CD4-positive, alpha-beta T cell treated with Interleukin-10 for 1 hour (primary cell): Measurements from ENCODE around the gene SNX30.
A peak's percentile ranks its signal among the peaks of the same experiment; 100 is the strongest.

Experiments used
- DNase-seq: peaks from one replicate; pipeline ENCODE4 v3.0.0-alpha.2; 2020

Gene SNX30

DNA sequence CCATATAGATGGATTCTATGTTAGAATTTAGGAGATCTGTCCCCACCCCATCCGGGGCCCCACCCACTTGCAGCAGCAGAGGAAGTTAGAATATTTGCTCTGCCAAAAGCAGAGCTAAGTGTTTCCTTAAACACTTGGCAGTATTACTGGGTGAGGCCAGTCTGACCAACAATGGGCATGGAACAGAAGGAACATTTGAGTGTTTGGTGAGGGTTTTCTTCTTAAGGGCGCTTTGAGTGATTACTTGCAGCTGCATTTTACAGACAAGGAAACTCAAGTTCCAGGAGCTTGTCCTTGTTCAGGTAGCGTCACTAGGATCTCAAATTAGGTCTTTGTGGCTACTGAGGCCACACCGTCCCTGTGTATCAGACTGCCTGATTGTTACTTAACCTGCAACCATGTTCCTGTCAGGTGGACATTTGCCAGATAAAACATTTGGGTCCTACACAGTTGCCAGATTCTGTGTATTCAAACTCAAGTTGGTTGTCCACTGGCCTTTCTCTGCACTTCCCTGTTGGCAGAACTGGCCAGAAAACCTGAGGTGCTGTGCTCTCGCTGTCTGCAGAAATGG lies 80.8 kb downstream of the SNX30 start:
- DNase-seq: no peak

GRCh38 chr9:112831969-112832368 lies 81.4 kb downstream of the SNX30 start:
- no peak for DNase-seq

- no peak for DNase-seq
These were observed 82.5 kb downstream of the SNX30 start for GRCh38 chr9:112833081-112833480.

GRCh38 chr9:112836394-112836793 lies 85.8 kb downstream of the SNX30 start:
- DNase-seq: no peak

DNA sequence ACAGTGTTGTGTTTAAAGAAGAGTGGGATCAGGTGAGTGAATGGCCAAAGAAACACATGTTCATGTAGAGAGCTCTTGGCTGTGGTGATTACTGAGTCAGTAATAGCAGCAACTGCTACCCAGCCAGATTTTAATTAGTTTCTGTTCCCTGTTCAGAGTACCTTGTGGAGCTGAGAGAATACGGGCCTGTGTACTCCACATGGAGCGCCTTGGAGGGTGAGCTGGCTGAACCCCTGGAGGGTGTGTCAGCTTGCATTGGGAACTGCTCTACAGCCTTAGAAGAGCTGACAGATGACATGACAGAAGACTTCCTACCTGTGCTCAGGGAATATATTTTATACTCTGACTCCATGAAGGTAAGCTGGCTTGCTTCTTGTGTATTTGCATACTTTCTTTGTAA lies 87.8 kb downstream of the SNX30 start:
- DNase-seq: no peak

DNA sequence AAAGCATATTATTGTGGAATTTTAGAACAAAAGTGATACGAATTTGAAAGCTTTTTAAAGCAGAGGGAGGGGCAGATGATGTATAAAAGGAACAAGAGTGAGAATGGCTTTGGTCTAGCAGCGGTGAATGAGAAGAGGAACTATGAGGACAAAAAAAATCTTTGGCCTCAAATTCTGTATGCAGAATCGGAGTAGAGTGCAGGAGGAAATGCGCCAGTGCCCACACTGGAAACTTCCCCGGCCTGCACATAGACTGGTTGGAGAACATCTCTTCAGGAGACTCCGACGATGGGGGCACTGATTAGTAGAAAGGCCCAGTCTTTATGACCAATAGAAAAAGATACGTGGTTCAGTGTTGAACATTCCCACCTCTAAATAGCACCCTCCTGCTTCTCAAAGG lies 88.8 kb downstream of the SNX30 start:
- DNase-seq: no peak

DNA sequence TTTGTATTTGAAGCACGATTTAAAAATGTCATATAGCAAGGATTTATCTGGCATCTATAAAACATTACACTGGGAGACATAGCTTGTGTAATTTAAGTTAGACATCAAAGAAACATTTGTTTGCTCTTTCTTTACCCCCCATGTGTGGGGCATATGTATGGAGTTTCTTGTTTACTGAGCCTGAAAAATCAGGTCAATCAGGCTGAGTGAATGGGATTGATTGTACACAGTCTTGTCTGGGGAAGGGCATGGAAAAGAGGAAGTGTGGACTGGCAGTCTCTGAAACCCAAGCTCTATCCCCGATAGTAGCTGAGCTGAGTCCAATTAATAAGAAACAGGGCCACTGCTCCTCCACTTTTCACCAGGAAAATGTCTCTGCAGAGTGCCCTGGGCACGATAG lies 90.7 kb downstream of the SNX30 start:
- no peak for DNase-seq

DNA sequence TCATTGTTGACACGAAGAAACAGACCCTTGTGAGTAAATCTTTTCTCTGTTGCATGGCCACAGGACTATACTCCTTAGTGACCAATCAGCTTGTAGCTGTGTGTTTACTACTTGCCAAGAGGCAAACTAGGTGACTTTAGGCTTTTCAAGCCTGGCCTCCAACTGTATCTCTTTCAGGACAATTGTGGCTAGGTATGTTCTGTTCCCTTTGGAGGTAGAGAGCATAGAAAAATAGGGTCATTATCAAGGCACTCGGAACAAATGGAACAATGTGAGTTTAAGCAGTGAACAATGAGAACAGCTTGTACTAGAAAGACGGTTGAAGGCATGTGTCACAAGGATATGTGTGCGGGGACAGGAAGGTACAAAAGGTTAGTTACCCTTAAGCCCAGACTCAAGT lies 92.0 kb downstream of the SNX30 start:
- no peak for DNase-seq

- peak; percentile 72 for DNase-seq
These were observed 94.4 kb downstream of the SNX30 start for GRCh38 chr9:112844771-112845542.

- DNase-seq: no peak
These were observed 96.2 kb downstream of the SNX30 start for GRCh38 chr9:112846528-112847488.

- DNase-seq: no peak
These were observed 98.0 kb downstream of the SNX30 start for GRCh38 chr9:112848316-112849151.

DNA sequence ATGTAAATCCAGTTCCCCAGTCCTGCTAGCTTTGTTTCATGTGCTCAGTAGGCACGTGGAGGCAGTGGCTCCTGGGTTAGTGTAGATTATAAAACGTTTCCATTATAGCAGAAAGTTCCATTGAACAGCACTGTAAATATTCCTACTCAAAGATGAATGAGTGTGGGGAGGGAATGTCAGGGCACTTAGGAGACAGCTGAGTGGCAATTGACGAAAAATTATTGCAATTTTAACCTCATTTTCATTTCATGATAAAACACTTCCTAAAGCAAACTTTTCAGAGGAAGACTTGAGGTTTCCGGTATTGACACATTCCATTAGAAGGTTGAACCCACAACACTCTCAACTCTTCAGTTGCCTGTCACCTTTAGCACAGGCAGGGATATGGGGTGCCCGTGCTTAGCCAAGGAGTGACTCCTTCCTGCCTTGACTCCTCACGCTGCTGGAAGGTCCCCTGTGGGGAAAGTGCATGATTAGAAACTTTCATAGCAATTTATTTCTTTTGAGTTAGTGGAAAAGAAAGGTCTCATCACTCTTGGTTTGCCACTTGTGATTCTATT lies 98.9 kb downstream of the SNX30 start:
- no peak for DNase-seq

GRCh38 chr9:112850840-112851239 lies 100.3 kb downstream of the SNX30 start:
- DNase-seq: no peak

DNA sequence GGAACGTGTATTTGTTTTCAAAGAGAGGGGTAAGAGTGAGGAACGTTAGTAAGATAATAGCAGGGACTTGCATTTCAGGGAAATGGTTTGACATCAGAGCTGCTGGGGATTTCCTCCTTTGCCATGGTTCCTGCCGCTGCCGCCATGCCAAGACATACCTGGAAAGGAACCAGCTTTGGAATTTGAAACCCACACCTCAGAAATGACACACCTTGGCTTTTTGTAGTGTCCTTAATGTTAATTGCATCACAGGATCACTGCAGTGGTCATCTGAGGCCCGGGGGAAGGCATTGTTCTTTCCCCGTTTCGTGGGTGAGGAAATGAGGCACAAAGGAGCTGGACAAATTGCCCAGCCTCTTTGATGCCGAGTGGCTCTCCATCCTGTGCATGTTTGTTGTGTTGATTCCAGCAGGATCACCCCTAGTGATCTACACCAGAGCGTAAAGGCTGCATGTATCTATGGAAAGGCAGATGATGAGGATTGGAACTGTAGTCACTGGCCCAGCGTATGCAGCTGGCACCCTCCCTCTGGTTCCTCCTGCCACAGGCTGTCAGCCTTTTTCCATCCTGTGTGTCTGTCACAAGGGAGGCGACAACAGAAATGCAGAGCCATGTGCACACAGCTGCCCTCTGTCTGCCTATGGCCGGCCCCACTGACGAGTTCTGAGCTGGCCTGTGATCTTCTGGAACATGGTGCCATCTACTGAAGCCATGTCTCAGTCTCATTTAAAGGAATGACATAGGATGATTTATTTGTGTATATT lies 102.4 kb downstream of the SNX30 start:
- DNase-seq: no peak

DNA sequence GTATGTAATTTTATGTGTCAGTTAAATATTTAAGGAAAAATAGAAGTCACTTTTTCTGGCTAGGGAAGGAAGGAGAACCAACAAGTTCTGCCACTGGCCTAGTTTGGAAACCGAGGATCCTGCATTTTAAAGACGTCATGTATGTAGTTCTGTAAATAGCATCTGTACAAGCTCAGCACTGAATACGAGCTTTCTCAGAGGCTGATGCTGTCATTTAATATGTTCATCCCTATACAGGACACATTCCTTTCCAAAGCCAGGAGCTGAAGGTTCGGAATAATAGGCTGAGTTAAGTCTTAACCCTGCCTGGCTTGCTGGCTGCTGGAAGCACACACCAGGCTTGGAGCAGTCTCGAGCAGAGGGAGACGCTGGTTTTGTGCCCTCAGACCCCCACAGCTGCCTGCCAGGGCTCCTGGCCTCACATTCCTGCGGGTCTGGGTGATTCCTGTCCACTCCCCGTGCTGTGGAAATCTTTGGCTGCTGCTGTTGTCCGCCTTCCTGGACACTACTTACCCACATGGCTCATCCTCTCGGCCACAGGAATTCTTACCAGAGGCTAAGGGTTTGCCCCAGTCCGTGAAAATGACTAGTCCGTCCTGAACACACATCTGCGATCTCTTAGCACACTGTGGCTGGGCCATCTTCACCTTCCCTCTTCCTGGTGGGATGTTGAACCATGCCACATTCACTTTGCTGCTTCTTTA lies 103.5 kb downstream of the SNX30 start:
- no peak for DNase-seq

DNA sequence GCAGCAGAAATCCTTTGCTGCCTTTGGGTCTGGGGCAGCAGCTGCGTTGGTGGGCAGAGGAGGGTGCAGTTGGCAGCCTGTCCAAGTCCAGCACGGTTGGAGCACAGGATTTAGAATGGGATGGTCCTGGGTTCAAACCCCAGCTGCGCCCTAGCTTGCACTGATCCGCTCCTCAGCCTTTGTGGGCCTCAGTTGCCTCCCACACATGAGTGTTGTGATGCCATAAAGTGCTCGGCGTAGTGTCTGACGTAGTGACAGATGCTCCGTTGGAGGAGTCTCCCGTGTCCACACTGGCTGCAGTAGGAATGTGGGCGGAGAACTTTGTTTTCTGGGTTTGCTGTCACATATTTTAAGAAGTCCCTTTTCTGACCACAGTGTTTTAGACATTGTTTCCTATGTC lies 104.1 kb downstream of the SNX30 start:
- no peak for DNase-seq

DNA sequence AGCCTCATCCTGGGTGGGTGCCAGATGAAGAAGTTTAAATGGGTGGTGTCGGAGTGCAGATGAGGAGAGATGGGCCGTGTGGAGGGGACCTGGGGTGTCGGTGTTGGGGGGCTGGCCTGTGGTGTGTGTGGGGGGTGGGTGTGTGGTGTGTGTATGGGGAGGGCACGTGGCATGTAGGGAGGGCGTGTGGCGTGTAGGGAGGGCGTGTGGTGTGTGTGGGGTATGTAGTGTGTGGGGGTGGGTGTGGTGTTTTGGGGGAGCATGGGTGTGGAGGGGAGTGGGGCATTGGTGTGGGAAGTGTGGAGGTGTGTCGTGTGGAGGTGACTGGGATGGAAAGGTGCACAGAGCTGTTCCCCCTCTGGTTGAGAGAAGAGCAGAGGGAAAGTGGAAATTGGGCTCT lies 105.6 kb downstream of the SNX30 start:
- no peak for DNase-seq

DNA sequence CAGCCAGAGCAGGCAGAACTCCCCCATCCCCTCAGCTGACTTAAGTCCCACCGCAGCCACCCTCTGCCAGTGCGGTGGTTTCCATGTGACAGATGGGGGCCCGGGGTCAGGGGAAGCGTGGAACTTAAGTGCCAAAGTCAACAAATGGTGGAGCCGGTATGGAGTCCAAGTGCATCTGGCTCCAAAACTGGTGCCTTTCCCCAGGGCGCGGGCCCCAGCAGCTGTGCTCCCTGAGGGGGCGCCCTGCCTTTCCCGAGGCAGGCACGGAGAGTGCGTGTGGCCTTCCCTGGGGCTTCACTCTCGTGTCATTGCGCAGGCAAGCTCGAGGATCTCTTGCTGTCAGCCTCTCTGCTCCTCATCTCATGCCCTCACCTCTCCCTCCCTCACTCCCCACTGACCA lies 106.3 kb downstream of the SNX30 start:
- DNase-seq: no peak

GRCh38 chr9:112858005-112858404 lies 107.4 kb downstream of the SNX30 start:
- no peak for DNase-seq

GRCh38 chr9:112858625-112859147 lies 108.1 kb downstream of the SNX30 start:
- DNase-seq: no peak

DNA sequence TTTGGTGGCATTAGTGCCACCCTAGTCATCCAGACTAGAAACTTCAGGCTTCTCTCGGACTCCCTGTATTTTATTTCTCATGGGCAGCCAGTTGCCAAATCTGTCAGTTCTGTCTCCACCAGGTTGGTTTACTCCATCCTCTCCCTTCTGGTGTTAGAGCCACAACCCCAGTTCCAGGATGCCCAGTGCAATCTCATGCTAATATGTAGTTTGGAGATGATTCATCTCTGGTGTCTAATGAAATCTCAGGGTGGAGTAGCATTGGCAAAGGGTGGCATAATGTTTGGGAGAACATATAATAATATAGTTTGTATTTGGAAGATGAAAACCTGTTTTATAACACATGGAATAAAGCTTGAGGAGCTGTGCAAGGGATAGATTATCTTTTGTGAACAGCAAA lies 109.9 kb downstream of the SNX30 start:
- DNase-seq: no peak
